ENCODE measurements around the gene GPRIN1.

- TF ChIP-seq CTCF (IDR thresholded peaks at IDR 0.05), result no peak
- TF ChIP-seq POLR2A (IDR thresholded peaks at IDR 0.05), result no peak
- no peak for TF ChIP-seq POLR2AphosphoS5 (IDR thresholded peaks at IDR 0.05)
- TF ChIP-seq EP300 (IDR thresholded peaks at IDR 0.05; ENCODE audit: low read depth), result no peak
These were observed 3.1 kb downstream of the GPRIN1 start for GRCh38 chr5:176606875-176607274.

Data from transverse colon (tissue), 4 donors.